ENCODE data around the gene DSTYK.

GRCh38 chr1:205250699-205251098 is 39.2 kb upstream of the DSTYK start:
- no peak for TF ChIP-seq CTCF (IDR thresholded peaks at IDR 0.05; ENCODE audit: low read length)
- TF ChIP-seq EZH2 (optimal IDR thresholded peaks at IDR 0.05; ENCODE audit: low read depth, low read length): no peak

Measured in MM.1S (cell line).